Ovary (tissue), 3 donors: ENCODE results near the gene BCL10.

Source experiments
- POLR2A ChIP-seq: fragments of 450-650 bp; IDR thresholded peaks from one replicate; pipeline ENCODE4 v1.6.1; 2017; ENCODE audit warnings: antibody characterized with exemption, mild to moderate bottlenecking, moderate library complexity
- TF ChIP-seq, protein P1 (sequence below), 3 donors: fragments of 450-650 bp in 2 of 3; fragments of 200-600 bp in 1 of 3; IDR thresholded peaks; one replicate each; pipeline versions ENCODE4 v1.5.1 to v1.8.0; 2016 to 2022; ENCODE audit warnings: antibody characterized with exemption in 3 of 3, mild to moderate bottlenecking in 1 of 3
- donor health status: DM: no; HTN: no; CAD: no.

- TF ChIP-seq, protein P1, sequence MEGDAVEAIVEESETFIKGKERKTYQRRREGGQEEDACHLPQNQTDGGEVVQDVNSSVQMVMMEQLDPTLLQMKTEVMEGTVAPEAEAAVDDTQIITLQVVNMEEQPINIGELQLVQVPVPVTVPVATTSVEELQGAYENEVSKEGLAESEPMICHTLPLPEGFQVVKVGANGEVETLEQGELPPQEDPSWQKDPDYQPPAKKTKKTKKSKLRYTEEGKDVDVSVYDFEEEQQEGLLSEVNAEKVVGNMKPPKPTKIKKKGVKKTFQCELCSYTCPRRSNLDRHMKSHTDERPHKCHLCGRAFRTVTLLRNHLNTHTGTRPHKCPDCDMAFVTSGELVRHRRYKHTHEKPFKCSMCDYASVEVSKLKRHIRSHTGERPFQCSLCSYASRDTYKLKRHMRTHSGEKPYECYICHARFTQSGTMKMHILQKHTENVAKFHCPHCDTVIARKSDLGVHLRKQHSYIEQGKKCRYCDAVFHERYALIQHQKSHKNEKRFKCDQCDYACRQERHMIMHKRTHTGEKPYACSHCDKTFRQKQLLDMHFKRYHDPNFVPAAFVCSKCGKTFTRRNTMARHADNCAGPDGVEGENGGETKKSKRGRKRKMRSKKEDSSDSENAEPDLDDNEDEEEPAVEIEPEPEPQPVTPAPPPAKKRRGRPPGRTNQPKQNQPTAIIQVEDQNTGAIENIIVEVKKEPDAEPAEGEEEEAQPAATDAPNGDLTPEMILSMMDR (IDR thresholded peaks at IDR 0.05), result no peak
- no peak for TF ChIP-seq POLR2A
Measured at GRCh38 chr1:85313888-85314696, 37.7 kb upstream of the BCL10 start.
